Measurements from ENCODE around the gene USP20.

The USP20 gene

DNA sequence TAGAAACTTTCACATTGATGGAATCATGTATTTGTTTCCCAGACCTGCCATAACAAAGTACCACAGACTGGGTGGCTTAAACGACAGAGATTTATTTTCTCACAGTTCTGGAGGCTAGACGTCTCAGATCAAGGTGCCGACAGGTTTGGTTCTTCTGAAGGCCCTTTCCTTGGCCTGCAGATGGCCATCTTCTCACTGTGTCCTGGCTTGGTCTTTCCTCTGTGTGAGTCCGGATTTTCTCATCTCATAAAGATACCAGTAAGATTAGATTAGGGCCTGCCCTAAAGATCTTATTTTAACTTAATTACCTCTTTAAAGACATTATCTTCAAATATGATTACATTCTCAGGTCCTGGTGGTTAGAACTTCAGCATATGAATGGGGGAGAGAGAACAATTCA, 5.8 kb downstream of the USP20 start:
- Histone ChIP-seq H3K9ac (ENCODE audit: low read length) (no peak overlapping the region), H3K27me3 (ENCODE audit: control insufficient read depth, insufficient read depth, low read length) (no peaks in the 10 kb centered on the region), H3K36me3 (ENCODE audit: control insufficient read depth, low read depth, low read length) (no peaks in the 10 kb centered on the region), H3K9me3 (ENCODE audit: control insufficient read depth, low read depth, low read length) (no peaks in the 10 kb centered on the region), H3K27ac (ENCODE audit: low read length) (no peak overlapping the region), H3K4me1 (ENCODE audit: control insufficient read depth, low read depth, low read length) (peaks cover 11% of the 10 kb centered on the region), H3K4me3 (ENCODE audit: low read length) (no peak overlapping the region)

DNA sequence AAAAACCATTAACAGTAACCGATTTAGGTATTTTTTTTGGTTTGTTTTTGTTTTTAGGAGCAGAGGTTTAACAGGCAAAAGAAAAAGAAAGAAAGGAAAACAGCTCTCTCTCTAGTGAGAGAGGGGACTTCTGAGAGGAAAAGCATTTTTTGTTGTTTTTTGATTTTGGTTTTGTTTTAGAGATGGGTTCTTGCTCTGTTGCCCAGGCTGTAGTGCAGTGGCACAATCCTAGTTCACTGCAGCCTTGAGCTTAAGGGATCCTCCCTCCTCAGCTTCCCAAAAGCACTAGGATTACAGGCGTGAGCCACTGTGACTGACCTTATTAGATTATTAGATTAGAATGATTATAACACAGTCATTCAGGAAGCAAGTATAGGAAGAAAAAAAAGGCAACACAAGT, 10.1 kb downstream of the USP20 start:
- Histone ChIP-seq H3K9me3 (ENCODE audit: control insufficient read depth, low read depth, low read length) (no peaks in the 10 kb centered on the region), H3K4me1 (ENCODE audit: control insufficient read depth, low read depth, low read length) (no peaks in the 10 kb centered on the region), H3K9ac (ENCODE audit: low read length) (no peak overlapping the region), H3K27me3 (ENCODE audit: control insufficient read depth, insufficient read depth, low read length) (no peaks in the 10 kb centered on the region), H3K36me3 (ENCODE audit: control insufficient read depth, low read depth, low read length) (no peaks in the 10 kb centered on the region), H3K4me3 (ENCODE audit: low read length) (no peak overlapping the region), H3K27ac (ENCODE audit: low read length) (no peak overlapping the region)

DNA sequence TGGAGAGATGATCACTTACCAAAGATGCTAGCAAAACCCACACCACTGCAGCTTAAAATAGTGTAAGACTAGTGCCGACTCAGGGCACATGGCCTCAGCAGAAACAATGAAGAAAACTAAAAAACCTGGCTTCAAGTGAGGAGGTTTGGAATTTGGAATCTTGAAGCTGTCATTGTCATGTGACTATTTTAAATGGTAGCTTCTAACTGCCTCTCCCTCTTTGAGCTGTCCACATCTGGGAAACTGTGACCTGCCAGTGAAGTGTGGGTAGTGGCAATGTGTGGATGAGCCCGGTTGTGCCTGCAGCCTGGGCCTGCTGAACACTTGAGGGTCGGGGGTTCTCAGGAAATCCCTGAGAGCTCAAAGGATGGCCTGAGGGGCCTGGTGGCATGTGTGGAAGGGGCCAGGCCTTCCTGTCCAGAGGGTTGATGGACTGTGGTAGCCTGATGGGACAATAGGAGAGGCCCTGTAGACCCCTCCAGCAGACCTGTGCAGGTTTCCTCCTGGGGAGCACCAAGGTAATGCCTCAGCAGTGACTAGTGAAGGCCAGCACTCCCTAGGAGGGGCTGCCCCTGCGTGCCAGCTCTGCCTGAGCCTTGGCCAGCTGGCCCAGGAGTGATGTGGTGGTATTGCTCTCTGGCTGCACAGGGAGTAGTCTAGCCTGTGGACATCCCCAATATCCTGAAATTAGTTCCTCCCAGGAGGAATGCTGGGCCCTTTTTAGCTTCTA, 13.6 kb downstream of the USP20 start:
- peaks cover 12% of the 10 kb centered on the region for H3K36me3 ChIP-seq (ENCODE audit: control insufficient read depth, low read depth, low read length)
- H3K27ac ChIP-seq (ENCODE audit: low read length) = no peak overlapping the region
- no peaks in the 10 kb centered on the region for H3K27me3 ChIP-seq (ENCODE audit: control insufficient read depth, insufficient read depth, low read length)
- H3K4me3 ChIP-seq (ENCODE audit: low read length) = no peak overlapping the region
- H3K9me3 ChIP-seq (ENCODE audit: control insufficient read depth, low read depth, low read length) = no peaks in the 10 kb centered on the region
- H3K4me1 ChIP-seq (ENCODE audit: control insufficient read depth, low read depth, low read length) = no peaks in the 10 kb centered on the region
- no peak overlapping the region for H3K9ac ChIP-seq (ENCODE audit: low read length)

DNA sequence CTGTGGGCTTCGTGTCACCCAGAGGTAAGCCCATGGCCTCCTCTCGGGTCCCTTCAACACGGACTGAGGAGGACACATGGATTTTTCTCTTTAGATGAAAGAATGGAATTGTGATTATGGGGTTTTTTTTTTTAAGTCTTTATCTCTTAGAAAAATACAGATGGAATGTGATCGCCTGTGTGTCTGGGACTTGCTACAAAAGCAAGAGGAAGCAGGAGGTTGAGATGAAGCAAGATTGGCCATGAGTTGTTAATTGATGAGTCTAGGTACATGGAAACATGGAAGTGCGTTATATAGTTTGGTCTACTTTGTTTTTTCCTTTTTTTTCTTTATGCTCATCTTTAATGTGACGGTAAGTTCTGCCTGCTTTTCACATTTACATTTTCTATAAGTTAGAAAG, 14.6 kb downstream of the USP20 start:
- Histone ChIP-seq H3K36me3 (ENCODE audit: control insufficient read depth, low read depth, low read length) (peaks cover 12% of the 10 kb centered on the region), H3K9me3 (ENCODE audit: control insufficient read depth, low read depth, low read length) (no peaks in the 10 kb centered on the region)

DNA sequence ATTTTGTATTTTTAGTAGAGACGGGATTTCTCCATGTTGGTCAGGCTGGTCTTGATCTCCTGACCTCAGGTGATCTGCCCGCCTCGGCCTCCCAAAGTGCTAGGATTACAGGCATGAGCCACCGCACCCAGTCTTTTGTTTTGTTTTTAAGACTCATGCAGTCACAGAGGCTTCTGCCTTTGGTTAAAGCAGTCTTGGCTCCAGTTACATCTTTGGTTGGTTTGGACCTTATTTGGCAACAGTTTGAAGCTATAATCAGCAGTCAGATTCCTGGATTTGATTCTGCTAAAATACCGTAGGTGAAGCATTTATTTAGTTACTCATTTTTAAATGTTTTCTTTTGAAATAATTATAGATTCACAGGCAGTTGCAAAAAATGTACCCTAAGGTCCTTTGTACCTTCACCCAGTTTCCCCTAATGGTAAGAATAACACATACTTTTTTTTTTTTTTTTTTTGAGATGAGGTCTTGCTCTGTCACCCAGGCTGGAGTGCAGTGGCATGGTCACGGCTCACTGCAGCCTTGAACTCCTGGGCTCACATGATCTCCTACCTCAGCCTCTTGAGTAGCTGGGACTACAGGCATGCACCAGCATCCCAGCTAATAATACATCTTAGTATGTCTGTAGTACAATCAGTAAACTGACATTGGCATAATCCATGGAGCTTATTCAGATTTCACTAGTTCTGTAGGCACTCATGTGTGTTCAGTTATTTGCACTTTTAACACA, 15.7 kb downstream of the USP20 start:
- Histone ChIP-seq H3K27me3 (ENCODE audit: control insufficient read depth, insufficient read depth, low read length) (no peaks in the 10 kb centered on the region), H3K4me1 (ENCODE audit: control insufficient read depth, low read depth, low read length) (no peaks in the 10 kb centered on the region), H3K9ac (ENCODE audit: low read length) (no peak overlapping the region), H3K4me3 (ENCODE audit: low read length) (no peak overlapping the region), H3K36me3 (ENCODE audit: control insufficient read depth, low read depth, low read length) (peaks cover 12% of the 10 kb centered on the region), H3K27ac (ENCODE audit: low read length) (no peak overlapping the region), H3K9me3 (ENCODE audit: control insufficient read depth, low read depth, low read length) (no peaks in the 10 kb centered on the region)

More for the DNA sequence above, 14.6 kb downstream of the USP20 start:
- H3K4me1 ChIP-seq (ENCODE audit: control insufficient read depth, low read depth, low read length) = no peaks in the 10 kb centered on the region
- H3K27me3 ChIP-seq (ENCODE audit: control insufficient read depth, insufficient read depth, low read length) = no peaks in the 10 kb centered on the region
- no peak overlapping the region for H3K4me3 ChIP-seq (ENCODE audit: low read length)
- H3K9ac ChIP-seq (ENCODE audit: low read length) = no peak overlapping the region
- H3K27ac ChIP-seq (ENCODE audit: low read length) = no peak overlapping the region

DNA sequence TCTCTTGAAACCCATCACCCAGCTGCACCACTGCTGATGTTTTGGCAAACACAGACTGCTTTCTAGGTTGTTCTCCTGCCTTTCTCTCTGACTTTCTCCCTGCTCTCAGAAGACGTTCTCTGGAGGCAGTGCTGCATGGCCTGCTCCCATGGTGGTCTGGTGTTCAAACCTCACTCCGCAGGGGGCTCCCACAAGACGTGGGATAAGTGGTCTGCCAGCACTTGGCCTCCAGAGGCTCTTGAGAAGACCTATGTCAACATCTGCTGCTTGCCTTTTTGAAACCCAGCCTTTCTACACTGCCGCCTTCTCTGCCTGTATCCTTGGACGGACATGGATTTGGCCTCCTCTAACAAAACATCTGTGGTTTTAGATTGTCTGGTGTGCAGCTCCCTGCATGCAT, 16.6 kb downstream of the USP20 start:
- no peaks in the 10 kb centered on the region for H3K4me1 ChIP-seq (ENCODE audit: control insufficient read depth, low read depth, low read length)

DNA sequence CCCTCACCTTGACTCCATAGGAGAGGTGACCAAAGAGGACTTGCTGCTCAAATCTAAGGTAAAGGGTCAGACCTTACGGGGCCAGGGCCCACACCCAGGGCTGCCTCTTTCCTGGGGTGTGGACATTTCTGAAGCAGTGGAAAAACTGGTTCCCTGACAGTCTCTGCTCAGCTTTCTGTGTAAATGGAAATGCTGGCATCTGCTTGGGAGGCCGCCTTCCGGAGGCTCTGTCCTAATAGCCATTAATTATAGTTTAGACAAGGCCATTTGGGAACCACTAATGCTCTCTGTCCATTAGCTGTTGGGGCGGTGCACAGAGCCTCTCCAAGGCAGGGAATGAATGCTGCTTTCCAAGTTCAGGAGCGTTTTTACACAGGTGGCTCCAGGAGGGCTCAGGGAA, 17.3 kb downstream of the USP20 start:
- H3K36me3 ChIP-seq (ENCODE audit: control insufficient read depth, low read depth, low read length) = peaks cover 12% of the 10 kb centered on the region
- H3K9me3 ChIP-seq (ENCODE audit: control insufficient read depth, low read depth, low read length) = no peaks in the 10 kb centered on the region
- H3K27me3 ChIP-seq (ENCODE audit: control insufficient read depth, insufficient read depth, low read length) = no peaks in the 10 kb centered on the region
- H3K27ac ChIP-seq (ENCODE audit: low read length) = no peak overlapping the region
- H3K4me3 ChIP-seq (ENCODE audit: low read length) = no peak overlapping the region
- no peak overlapping the region for H3K9ac ChIP-seq (ENCODE audit: low read length)
- H3K4me1 ChIP-seq (ENCODE audit: control insufficient read depth, low read depth, low read length) = no peaks in the 10 kb centered on the region

More for the DNA sequence above, 16.6 kb downstream of the USP20 start:
- H3K27me3 ChIP-seq (ENCODE audit: control insufficient read depth, insufficient read depth, low read length) = no peaks in the 10 kb centered on the region
- no peak overlapping the region for H3K27ac ChIP-seq (ENCODE audit: low read length)
- no peaks in the 10 kb centered on the region for H3K9me3 ChIP-seq (ENCODE audit: control insufficient read depth, low read depth, low read length)
- H3K36me3 ChIP-seq (ENCODE audit: control insufficient read depth, low read depth, low read length) = peaks cover 12% of the 10 kb centered on the region
- no peak overlapping the region for H3K4me3 ChIP-seq (ENCODE audit: low read length)
- H3K9ac ChIP-seq (ENCODE audit: low read length) = no peak overlapping the region

DNA sequence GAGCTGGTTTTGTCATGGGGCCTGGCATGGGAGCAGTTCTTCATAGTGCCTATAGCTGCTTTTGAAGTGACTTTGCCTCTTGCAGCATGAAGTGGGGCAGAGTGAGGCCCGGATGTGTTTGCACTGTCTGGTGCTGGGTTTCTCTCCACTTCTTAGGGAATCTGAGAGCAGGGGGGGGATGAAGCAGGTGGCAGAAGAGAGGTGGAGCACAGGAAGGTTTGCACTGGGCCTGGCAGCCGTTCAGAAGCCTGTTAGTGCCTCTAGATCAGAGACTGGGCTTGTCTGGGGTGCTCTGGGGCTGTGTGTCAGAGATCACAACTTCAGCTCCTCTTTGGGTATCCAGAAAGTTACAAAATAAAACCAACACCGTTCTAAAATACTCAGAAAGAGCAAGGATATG, 18.4 kb downstream of the USP20 start:
- no peak overlapping the region for H3K9ac ChIP-seq (ENCODE audit: low read length)
- H3K27ac ChIP-seq (ENCODE audit: low read length) = no peak overlapping the region
- H3K4me1 ChIP-seq (ENCODE audit: control insufficient read depth, low read depth, low read length) = no peaks in the 10 kb centered on the region

DNA sequence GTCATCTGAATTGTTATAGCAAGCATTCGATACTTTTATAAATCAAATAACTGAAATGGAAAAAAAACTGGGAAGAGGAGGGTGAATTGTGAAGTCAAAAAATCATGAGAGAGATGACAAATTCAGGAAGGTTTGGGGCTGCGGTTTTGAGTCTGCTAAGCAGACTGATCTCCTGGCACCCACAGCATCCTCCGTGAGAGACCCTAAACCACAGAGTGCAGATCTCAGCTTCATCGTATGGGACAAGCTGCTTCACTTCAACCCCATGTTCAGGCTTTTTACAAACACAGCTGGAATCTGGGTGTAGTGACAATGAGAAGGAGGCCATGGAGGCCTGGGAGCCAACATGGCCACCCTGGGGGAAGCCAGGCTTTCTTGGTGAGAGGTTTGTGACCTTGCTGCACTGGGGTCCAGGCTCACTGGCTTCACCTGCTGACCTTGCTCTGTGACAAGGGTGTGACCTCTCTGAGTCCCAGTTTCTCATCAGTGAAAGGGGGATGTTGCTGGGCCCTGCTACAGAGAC, 19.4 kb downstream of the USP20 start:
- no peak overlapping the region for H3K9ac ChIP-seq (ENCODE audit: low read length)
- no peak overlapping the region for H3K4me3 ChIP-seq (ENCODE audit: low read length)
- H3K27ac ChIP-seq (ENCODE audit: low read length) = no peak overlapping the region
- no peaks in the 10 kb centered on the region for H3K27me3 ChIP-seq (ENCODE audit: control insufficient read depth, insufficient read depth, low read length)
- no peaks in the 10 kb centered on the region for H3K9me3 ChIP-seq (ENCODE audit: control insufficient read depth, low read depth, low read length)
- peaks cover 12% of the 10 kb centered on the region for H3K36me3 ChIP-seq (ENCODE audit: control insufficient read depth, low read depth, low read length)
- H3K4me1 ChIP-seq (ENCODE audit: control insufficient read depth, low read depth, low read length) = no peaks in the 10 kb centered on the region

More for the DNA sequence above, 18.4 kb downstream of the USP20 start:
- H3K36me3 ChIP-seq (ENCODE audit: control insufficient read depth, low read depth, low read length) = peaks cover 12% of the 10 kb centered on the region
- no peaks in the 10 kb centered on the region for H3K27me3 ChIP-seq (ENCODE audit: control insufficient read depth, insufficient read depth, low read length)
- H3K9me3 ChIP-seq (ENCODE audit: control insufficient read depth, low read depth, low read length) = no peaks in the 10 kb centered on the region
- H3K4me3 ChIP-seq (ENCODE audit: low read length) = no peak overlapping the region

DNA sequence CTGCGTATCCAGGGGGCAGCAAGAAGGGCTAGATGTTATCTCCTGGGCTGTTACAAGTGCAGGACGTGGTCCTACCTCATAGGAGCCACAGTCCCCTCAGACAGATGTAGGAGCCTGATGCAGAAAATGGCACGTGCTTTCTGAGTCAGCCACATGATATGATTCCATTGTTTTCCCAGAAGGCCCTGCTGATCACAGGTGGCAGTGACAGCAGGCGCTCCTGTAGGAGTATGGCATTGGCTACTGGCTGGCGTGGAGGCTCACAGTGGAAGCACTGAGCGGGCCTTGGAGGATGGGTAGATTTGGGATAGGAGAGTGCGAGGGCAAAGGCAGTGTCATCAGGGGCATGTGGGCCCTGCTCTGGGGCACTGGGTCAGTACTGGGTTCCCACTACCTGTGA, 21.9 kb downstream of the USP20 start:
- Histone ChIP-seq H3K9ac (ENCODE audit: low read length) (no peak overlapping the region), H3K4me1 (ENCODE audit: control insufficient read depth, low read depth, low read length) (no peaks in the 10 kb centered on the region), H3K27ac (ENCODE audit: low read length) (no peak overlapping the region), H3K27me3 (ENCODE audit: control insufficient read depth, insufficient read depth, low read length) (no peaks in the 10 kb centered on the region), H3K4me3 (ENCODE audit: low read length) (no peak overlapping the region), H3K9me3 (ENCODE audit: control insufficient read depth, low read depth, low read length) (no peaks in the 10 kb centered on the region), H3K36me3 (ENCODE audit: control insufficient read depth, low read depth, low read length) (peaks cover 10% of the 10 kb centered on the region)

DNA sequence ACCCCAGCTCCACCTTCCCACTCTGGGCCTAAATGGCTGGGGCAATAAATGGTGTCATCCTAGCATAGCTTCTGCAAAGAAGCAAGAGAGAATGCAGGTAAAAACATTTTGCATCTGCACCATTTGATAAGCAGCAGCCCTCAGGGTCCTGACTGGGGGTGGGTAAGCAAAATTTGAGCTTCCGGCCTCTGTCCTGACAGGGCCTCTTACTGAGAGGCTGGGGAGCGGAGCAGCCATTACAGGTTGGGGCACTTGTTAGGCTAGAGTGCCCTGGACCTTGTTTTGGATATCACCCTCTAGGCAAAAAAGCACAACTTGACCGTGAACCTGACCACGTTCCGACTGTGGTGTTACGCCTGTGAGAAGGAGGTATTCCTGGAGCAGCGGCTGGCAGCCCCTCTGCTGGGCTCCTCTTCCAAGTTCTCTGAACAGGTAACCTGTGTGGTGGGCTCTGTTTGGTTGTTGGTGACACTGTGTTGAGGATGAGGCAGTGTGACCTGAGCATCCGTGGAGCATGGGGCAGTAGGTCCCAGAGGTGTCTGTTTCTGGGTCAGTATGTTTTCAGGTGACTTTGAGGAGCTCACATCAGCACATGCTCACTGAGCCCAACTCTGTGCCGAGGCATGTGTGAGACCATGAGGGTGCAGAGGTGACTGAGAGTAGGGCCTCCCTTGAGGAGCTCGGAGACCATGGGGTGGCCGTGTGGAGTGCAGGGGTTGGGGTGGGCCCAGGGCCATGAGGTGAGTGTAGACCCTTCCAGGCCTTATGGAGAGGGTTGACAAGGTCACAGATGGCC, 23.1 kb downstream of the USP20 start:
- H3K27me3 ChIP-seq (ENCODE audit: control insufficient read depth, insufficient read depth, low read length) = no peaks in the 10 kb centered on the region
- H3K4me3 ChIP-seq (ENCODE audit: low read length) = no peak overlapping the region
- no peak overlapping the region for H3K9ac ChIP-seq (ENCODE audit: low read length)
- H3K36me3 ChIP-seq (ENCODE audit: control insufficient read depth, low read depth, low read length) = peaks cover 1% of the 10 kb centered on the region
- no peaks in the 10 kb centered on the region for H3K9me3 ChIP-seq (ENCODE audit: control insufficient read depth, low read depth, low read length)
- H3K27ac ChIP-seq (ENCODE audit: low read length) = no peak overlapping the region
- H3K4me1 ChIP-seq (ENCODE audit: control insufficient read depth, low read depth, low read length) = no peaks in the 10 kb centered on the region

Data from iPS-18a (cell line).